Peyer's patch (tissue), 4 donors: ENCODE results near the gene CDK5RAP3.

ENCODE experiments used
- POLR2A ChIP-seq, 2 donors: fragments of 450-650 bp; IDR thresholded peaks; one replicate each; pipeline ENCODE4 v1.5.1; 2017; ENCODE audit warnings: antibody characterized with exemption in 2 of 2, mild to moderate bottlenecking in 2 of 2, moderate library complexity in 2 of 2
- TF ChIP-seq, protein P1 (sequence below), 6 experiments: fragments of 450-650 bp in 4 of 6; fragments of 200-600 bp in 2 of 6; sonication (generic) in 1 of 6; IDR thresholded peaks; one replicate each; pipeline ENCODE4 v1.5.1; 2017 to 2019; ENCODE audit warnings: antibody characterized with exemption in 6 of 6, mild to moderate bottlenecking in 3 of 6, moderate library complexity in 1 of 6

DNA sequence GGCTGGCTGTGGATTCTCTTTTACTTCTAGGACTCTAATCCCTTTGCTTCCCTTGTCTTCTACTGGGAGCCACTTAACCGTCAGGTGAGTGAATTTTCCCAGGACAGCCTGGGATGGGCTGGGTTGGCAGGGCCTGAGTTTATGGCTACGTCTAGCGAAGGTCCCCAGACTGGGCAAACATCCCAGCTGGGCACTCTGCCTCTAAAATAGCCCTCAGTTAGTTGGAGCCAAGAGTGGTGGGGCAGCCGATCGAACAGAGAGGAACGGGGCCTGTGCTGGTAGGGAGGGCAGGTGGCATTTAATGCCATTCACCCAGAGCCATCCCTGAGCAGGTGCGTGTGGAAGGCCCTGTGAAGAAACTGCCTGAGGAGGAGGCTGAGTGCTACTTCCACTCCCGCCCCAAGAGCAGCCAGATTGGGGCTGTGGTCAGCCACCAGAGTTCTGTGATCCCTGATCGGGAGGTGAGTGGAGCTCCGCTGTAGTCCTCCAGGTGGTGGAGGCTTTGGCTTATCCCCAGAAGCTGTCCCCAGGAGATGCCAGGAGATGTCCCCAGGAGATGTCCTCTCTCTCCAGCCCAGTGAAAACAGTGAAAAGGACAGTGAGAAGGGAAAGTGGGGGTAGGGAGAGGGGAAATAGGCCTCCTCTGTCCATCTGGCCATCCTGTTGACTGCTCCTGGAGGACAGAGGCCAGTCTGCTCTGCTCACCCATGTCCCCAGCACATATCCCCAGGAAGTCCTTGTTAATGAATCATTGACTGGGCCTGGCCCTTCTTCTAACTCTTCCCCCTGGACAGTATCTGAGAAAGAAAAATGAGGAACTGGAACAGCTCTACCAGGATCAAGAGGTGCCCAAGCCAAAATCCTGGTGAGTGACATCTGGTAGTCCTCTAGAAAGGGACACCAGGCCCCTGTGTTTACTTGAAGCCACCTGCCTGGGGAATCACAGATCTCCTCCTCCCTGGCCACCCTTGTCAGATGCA is 25.1 kb upstream of the CDK5RAP3 start:
- TF ChIP-seq, protein P1, sequence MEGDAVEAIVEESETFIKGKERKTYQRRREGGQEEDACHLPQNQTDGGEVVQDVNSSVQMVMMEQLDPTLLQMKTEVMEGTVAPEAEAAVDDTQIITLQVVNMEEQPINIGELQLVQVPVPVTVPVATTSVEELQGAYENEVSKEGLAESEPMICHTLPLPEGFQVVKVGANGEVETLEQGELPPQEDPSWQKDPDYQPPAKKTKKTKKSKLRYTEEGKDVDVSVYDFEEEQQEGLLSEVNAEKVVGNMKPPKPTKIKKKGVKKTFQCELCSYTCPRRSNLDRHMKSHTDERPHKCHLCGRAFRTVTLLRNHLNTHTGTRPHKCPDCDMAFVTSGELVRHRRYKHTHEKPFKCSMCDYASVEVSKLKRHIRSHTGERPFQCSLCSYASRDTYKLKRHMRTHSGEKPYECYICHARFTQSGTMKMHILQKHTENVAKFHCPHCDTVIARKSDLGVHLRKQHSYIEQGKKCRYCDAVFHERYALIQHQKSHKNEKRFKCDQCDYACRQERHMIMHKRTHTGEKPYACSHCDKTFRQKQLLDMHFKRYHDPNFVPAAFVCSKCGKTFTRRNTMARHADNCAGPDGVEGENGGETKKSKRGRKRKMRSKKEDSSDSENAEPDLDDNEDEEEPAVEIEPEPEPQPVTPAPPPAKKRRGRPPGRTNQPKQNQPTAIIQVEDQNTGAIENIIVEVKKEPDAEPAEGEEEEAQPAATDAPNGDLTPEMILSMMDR (IDR thresholded peaks at IDR 0.05), result no peak
- no peak for TF ChIP-seq POLR2A (IDR thresholded peaks at IDR 0.05)
